ENCODE measurements around the gene XYLT1.

Gene XYLT1

DNA sequence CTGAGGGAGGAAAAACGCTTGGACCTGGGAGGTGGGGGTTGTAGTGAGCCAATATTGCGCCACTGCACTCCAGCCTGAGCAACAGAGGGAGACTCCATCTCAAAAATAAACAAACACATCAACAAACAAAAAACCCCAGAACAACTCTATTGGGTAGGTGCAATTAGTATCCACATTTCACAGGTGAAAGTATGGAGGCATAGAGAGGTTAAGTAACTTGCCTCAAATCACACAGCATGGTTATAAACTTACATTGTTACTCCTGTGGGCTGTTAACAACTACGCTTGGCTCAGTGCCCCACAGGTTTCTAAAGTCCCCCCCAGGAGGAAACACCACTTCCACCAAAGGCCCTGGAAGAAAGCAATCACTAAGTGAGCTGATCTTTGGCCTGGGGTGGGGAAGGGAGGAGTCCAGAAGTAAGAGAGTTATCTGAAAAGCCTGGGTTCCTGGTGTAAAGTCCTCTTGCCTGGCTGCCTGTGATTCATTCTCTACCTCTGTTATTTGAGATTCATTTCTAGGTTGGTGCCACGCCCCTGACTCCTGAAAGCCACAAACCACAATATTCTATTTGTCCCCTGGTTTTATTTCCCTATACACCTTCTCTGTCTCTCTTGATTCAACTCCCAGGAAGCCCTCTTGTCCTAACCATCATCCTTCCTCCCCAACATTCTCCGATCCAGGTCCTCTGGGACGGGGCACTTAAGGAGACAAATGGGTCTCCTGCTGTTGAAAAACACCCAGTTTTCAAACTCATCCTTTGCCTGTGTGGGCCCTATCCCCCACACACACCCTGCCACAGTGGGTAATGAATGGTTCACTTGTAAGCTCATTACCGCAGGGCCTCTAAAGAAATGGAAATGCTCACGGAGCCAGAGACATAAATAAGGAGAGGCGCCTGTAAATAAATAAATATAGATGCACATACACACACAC is 195.4 kb downstream of the XYLT1 start:
- Histone ChIP-seq H3K4me1 (ENCODE audit: insufficient read depth, low read length) (peaks cover 4% of the 10 kb centered on the region; the same call in 1 of the 2 replicates), H3K36me3 (ENCODE audit: insufficient read depth, low read length) (no peaks in the 10 kb centered on the region), H3K9ac (ENCODE audit: low read depth, low read length) (no peak overlapping the region), H3K9me3 (ENCODE audit: control insufficient read depth, insufficient read depth, low read length) (no peaks in the 10 kb centered on the region)

DNA sequence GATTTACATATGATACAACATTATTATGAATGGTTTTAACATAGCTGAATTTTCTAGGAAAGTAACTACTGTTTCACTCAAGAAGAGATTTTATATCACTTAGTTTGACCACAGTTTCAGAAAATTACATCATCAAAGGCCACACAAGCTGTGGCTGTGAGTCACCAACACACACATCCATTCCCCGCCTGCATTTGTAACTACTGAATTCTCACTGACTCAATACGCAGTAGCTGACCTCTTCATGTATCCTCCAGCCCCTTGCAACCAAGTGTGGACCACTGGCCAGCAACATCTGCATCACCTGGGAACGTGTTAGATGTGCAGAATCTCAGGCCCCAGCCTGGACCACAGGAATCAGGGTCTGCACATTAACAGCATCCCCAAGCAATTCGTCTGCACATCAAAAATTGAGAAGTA is 197.6 kb downstream of the XYLT1 start:
- H3K9ac ChIP-seq (ENCODE audit: low read depth, low read length): no peak overlapping the region
- no peaks in the 10 kb centered on the region for H3K9me3 ChIP-seq (ENCODE audit: control insufficient read depth, insufficient read depth, low read length)
- no peaks in the 10 kb centered on the region for H3K36me3 ChIP-seq (ENCODE audit: insufficient read depth, low read length)
- H3K4me1 ChIP-seq (ENCODE audit: insufficient read depth, low read length): peaks cover 4% of the 10 kb centered on the region; the same call in 1 of the 2 replicates

DNA sequence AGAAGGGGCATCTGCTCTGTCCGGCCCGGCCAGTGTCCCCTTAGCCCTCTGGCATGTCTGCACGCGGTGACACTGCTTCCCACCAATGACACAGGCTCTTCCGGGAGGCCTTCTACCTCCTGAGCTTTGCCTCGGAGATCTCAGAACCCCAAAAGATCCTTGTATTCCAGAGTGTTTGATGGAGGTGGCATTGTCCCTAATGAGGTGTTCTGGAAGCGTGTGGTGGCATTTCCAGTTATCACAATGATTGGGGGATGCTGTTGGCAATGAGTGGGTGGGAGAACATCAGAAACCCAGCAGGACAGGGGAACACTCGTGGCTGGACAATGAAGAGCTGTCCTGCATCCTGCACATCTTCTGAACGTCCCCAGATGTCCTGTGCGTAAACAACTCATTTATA is 198.0 kb downstream of the XYLT1 start:
- Histone ChIP-seq H3K36me3 (ENCODE audit: insufficient read depth, low read length) (no peaks in the 10 kb centered on the region), H3K9me3 (ENCODE audit: control insufficient read depth, insufficient read depth, low read length) (no peaks in the 10 kb centered on the region), H3K9ac (ENCODE audit: low read depth, low read length) (no peak overlapping the region), H3K4me1 (ENCODE audit: insufficient read depth, low read length) (peaks cover 4% of the 10 kb centered on the region; the same call in 1 of the 2 replicates)

DNA sequence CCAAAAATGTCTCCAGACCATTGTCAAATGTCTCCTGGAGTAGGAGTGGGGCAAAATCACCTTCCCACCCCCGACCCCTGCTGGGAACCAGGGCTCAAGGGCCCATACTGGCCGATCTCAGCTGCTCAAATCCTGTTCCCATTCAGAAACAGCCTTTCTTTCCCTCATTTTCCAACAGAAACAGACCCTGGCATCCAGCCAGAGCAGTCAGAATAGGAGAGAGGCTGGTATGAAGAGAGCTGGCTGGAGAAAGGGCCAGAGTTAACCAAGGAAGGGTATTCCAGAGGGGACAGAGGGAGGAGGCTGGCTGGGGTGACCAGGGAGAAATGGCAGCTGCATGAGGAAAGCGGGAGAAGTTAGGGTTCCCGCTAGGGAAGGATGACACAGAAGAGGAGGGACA is 199.1 kb downstream of the XYLT1 start:
- Histone ChIP-seq H3K9ac (ENCODE audit: low read depth, low read length) (no peak overlapping the region), H3K4me1 (ENCODE audit: insufficient read depth, low read length) (peaks cover 4% of the 10 kb centered on the region; the same call in 1 of the 2 replicates), H3K36me3 (ENCODE audit: insufficient read depth, low read length) (no peaks in the 10 kb centered on the region), H3K9me3 (ENCODE audit: control insufficient read depth, insufficient read depth, low read length) (no peaks in the 10 kb centered on the region)

DNA sequence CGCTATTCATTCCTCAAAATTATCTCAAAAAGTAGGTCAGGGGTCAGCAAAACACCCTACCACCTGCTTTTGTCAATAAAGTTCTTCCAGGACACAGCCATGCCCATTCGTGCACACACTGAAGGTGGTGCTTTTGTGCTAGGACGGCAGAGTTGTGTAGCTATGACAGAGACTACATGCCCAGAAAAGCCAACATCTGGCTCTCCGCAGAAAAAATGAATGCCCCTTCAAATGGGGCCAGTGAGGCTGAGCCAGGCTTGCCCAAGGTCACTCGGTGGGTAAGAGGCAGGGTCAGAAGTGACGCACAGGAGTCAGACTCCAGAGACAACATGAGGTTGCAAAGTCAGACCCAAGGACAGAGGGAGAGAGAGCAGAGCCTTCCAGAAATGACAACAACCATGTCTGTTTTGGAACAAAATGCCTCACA is 200.1 kb downstream of the XYLT1 start:
- no peak overlapping the region for H3K9ac ChIP-seq (ENCODE audit: low read depth, low read length)
- H3K4me1 ChIP-seq (ENCODE audit: insufficient read depth, low read length): peaks cover 4% of the 10 kb centered on the region; the same call in 1 of the 2 replicates
- H3K9me3 ChIP-seq (ENCODE audit: control insufficient read depth, insufficient read depth, low read length): no peaks in the 10 kb centered on the region
- H3K36me3 ChIP-seq (ENCODE audit: insufficient read depth, low read length): no peaks in the 10 kb centered on the region

DNA sequence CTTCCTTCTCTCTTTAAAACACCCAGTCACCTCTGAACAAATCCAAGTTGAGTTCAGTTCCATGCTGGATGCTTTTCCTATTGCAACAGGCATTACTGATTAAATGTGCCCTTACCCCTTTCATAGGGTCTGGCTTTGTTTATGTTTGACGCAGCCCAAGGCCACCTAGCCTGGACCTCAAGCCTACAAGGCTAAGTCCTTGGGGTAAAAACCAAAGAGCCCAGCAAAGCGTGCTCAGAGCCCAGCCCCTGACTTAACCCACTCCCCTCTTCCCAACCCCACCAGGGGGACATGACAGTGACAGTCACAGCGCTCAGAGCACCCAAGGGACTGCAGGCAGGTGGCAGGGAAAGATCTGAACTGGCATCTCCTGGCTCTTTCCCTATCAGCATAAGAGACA is 200.6 kb downstream of the XYLT1 start:
- Histone ChIP-seq H3K36me3 (ENCODE audit: insufficient read depth, low read length) (no peaks in the 10 kb centered on the region), H3K9ac (ENCODE audit: low read depth, low read length) (no peak overlapping the region), H3K9me3 (ENCODE audit: control insufficient read depth, insufficient read depth, low read length) (no peaks in the 10 kb centered on the region), H3K4me1 (ENCODE audit: insufficient read depth, low read length) (peaks cover 4% of the 10 kb centered on the region; the same call in 1 of the 2 replicates)

DNA sequence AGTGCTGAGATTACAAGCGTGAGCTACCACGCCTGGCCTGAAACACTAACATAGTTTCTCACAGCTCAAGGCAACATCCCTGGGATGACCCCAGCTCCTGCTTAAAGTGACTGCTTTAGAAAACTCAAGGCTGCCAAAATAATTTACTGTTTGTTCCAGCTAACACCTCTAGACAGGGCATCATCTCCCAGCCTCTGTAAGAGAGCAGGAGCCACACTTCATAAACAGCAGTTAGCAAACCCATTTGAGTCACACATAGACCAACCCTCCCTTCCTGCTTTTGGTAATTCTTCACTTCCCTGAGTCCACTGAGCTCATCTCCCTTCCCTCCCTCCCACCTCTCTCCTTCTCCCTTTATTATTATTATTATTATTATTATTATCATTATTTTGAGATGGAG is 201.3 kb downstream of the XYLT1 start:
- peaks cover 4% of the 10 kb centered on the region; the same call in 1 of the 2 replicates for H3K4me1 ChIP-seq (ENCODE audit: insufficient read depth, low read length)
- H3K9me3 ChIP-seq (ENCODE audit: control insufficient read depth, insufficient read depth, low read length): no peaks in the 10 kb centered on the region
- no peaks in the 10 kb centered on the region for H3K36me3 ChIP-seq (ENCODE audit: insufficient read depth, low read length)
- no peak overlapping the region for H3K9ac ChIP-seq (ENCODE audit: low read depth, low read length)

DNA sequence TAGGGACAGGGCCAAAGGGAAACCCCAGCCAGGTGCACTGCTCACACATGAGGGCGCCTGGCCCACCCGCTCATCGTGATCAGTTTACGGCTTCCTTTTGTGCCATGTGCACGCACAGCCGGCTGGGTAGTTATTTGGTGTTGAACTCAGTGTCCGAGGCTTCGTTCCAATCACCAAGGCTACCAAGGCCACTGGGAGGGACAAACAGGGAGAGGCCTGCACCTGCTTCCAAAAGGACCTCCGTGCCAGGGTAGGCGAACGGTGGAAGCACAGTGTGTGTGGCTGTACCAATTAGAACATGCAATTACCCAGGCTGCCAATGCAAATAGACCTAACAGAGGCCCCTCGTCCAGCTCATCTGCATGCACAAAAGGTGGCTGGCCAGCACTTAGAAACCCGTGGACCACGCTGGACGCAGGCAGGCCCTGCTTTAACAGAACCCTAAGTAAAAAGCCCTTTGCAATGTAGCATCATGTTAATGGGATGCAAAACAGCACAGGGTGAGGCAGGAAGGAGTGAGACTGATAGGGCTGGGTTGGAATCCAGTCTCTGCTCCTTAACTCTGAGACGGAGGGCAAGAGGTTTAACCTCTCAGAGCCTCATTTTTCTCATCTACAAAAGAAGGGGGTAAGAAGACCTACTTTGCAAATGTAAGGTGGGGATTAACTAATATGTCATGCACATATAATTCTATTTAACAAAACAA is 204.0 kb downstream of the XYLT1 start:
- Histone ChIP-seq H3K9me3 (ENCODE audit: control insufficient read depth, insufficient read depth, low read length) (no peaks in the 10 kb centered on the region), H3K9ac (ENCODE audit: low read depth, low read length) (no peak overlapping the region), H3K36me3 (ENCODE audit: insufficient read depth, low read length) (no peaks in the 10 kb centered on the region), H3K4me1 (ENCODE audit: insufficient read depth, low read length) (peaks cover 4% of the 10 kb centered on the region; the same call in 1 of the 2 replicates)

DNA sequence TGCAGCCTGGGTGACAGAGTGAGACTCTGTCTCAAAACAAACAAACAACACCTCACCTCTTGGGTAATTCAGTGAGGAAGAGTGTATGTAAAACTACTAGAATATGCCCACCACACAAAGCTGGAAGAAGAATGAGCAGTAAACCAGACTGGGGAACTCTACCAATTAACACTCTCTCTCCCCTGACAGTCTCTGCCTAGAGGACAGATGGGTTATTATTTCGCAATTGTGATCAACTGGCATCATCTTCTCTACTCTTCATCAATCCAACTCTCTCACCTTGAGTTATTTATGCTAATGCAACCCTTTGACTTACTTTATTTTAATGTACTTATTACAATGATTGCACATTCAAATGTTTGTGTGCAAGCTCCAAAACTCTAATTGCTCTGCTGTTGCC is 205.6 kb downstream of the XYLT1 start:
- Histone ChIP-seq H3K9ac (ENCODE audit: low read depth, low read length) (no peak overlapping the region), H3K4me1 (ENCODE audit: insufficient read depth, low read length) (no peaks in the 10 kb centered on the region), H3K36me3 (ENCODE audit: insufficient read depth, low read length) (no peaks in the 10 kb centered on the region), H3K9me3 (ENCODE audit: control insufficient read depth, insufficient read depth, low read length) (no peaks in the 10 kb centered on the region)

DNA sequence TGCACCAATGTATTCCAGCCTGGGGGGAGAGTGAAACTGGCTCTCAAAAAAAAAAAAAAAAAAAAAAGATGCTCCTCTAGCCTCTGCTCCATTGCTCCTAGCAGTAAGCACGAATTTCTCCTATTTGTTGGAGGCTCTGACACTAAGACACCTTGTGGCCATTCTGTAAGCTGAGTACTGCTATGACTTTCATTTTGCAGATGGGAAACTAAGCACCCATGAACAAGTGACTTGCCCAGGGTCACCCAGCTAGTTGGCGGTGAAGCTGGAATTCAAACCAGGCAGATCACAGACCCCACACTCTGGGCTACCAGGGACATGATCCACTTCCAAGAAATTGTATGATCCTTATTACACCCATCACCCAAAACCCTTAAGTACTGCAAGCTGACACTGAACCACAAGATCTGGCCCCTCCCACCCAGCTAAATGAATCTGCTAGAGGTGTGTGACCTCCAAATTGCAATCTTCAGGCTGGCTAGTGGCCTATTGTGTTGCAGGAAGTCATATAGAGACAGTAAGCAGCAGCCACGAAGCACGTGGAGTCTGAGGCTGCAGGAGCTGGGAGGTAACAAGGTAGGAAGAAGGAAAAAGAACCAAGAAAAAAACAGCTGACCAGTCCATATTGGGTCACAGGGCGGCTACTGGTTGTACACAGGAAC is 209.4 kb downstream of the XYLT1 start:
- Histone ChIP-seq H3K9me3 (ENCODE audit: control insufficient read depth, insufficient read depth, low read length) (no peaks in the 10 kb centered on the region), H3K36me3 (ENCODE audit: insufficient read depth, low read length) (no peaks in the 10 kb centered on the region), H3K4me1 (ENCODE audit: insufficient read depth, low read length) (no peaks in the 10 kb centered on the region), H3K9ac (ENCODE audit: low read depth, low read length) (no peak overlapping the region)

DNA sequence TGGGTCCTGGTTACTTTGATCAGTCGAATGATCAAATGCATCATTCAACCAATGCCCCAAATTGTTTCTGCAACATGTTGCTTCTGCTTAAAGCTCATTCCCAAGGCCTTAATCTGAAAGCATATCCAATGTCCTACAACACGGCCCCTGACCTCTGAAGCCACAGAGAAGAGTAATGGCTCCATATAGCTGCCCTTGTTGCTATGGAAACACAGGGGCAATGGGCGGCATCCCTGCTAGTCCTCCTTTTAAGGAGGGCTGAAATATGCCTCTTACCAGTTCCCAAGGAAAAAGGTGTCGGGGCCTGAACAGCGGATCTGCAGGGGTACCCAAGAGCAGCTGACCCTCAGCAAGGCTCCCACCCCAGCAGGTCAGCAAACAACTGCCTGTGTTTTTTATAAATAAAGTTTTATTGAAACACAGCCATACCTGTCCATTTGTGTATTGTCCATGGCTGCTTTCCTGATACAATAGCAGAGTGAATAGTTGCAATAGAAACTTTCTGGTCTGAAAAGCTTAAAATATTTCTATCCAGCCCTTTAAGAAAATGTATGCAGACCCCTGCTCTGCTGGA is 210.4 kb downstream of the XYLT1 start:
- Histone ChIP-seq H3K9ac (ENCODE audit: low read depth, low read length) (no peak overlapping the region), H3K36me3 (ENCODE audit: insufficient read depth, low read length) (no peaks in the 10 kb centered on the region), H3K4me1 (ENCODE audit: insufficient read depth, low read length) (no peaks in the 10 kb centered on the region), H3K9me3 (ENCODE audit: control insufficient read depth, insufficient read depth, low read length) (no peaks in the 10 kb centered on the region)

DNA sequence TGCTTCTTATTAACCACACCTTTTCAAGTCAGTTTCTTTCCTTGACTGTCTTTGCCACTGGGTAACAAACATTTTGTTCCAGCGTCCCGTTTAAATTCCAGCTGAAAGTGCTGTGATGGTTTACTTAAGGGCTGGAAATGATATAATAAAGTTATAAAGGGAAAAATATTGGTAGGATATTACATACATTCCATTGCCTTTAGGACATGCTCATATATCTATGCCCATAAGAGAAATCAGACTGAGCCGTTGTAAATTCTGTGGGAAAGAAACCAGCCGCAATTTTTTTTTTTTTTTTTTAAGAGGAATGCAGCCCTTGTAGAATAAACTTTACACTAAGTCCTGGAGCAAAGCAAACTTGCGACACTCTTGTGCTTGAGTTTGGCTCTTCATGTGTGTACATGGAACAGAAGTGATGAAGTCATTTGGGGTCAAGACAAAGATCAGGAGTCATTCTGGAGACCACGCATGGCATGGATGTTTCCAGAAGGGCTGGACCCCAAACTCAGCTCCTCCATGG is 210.9 kb downstream of the XYLT1 start:
- no peaks in the 10 kb centered on the region for H3K9me3 ChIP-seq (ENCODE audit: control insufficient read depth, insufficient read depth, low read length)
- no peak overlapping the region for H3K9ac ChIP-seq (ENCODE audit: low read depth, low read length)
- H3K36me3 ChIP-seq (ENCODE audit: insufficient read depth, low read length): no peaks in the 10 kb centered on the region
- no peaks in the 10 kb centered on the region for H3K4me1 ChIP-seq (ENCODE audit: insufficient read depth, low read length)

DNA sequence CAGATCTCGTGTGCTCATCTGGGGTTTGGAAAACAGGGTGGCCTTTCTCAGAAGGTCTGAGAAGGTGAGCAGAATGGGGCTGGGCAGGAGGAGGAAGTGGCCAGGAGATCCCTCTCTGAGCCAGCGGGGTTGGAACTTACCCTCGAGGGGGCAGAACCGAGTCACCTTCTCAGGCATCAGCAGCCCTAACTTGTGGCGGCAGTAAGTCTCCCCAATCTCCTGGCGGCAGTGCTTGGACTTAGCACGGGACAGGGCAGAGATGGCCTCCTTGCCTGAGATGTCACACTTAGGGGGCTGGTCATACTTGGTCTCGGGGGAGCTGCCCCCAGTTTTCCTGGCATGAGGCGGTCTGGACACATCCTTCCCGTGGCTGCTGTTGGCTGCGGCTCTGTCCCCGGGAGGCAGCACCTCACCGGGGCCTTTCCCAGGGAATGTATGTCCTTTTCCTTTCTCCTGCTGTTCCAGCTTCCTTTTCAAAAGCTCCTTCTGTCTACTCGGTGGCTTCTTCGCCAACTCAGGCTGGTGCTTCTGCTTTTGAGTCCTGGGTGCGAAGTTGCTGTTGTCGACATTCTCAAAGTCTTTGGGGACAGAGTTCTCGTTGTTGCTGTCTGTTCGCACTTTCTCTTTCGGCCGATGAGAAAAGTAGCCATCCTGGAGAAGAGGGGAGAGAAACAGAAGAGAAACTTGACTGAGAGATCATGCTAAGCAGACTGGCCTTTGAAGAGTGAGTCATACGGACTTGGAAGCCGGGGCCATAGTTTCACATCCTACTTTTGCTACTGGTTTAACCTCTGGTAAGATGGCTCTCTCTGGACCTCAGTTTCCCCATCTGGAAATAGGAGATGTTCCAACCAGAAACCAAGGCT is 211.7 kb downstream of the XYLT1 start:
- Histone ChIP-seq H3K9ac (ENCODE audit: low read depth, low read length) (no peak overlapping the region), H3K36me3 (ENCODE audit: insufficient read depth, low read length) (no peaks in the 10 kb centered on the region), H3K4me1 (ENCODE audit: insufficient read depth, low read length) (no peaks in the 10 kb centered on the region), H3K9me3 (ENCODE audit: control insufficient read depth, insufficient read depth, low read length) (no peaks in the 10 kb centered on the region)
